ENCODE measurements around the gene TNS2. TPM values are rescaled to one million over a fixed set of nuclear protein-coding genes. Genes with fewer than 3 reads are reported as not detected.
A peak's percentile ranks its signal among the peaks of the same experiment; 100 is the strongest.

The TNS2 gene
- total RNA-seq, 4 donors from 2014 or later: 97.7 to 444 (median 154) TPM

- no peak for DNase-seq (ENCODE audit: low spot score)
- no peak for TF ChIP-seq CTCF (IDR thresholded peaks at IDR 0.05)
- no peak for ATAC-seq (ENCODE audit: low FRiP score)
These were observed 18.3 kb downstream of the TNS2 start for GRCh38 chr12:53067993-53068770.

- DNase-seq (ENCODE audit: low spot score) (no peak), ATAC-seq (ENCODE audit: low FRiP score) (peak; percentile 13)
- TF ChIP-seq CTCF (IDR thresholded peaks at IDR 0.05): no peak
These were observed 19.1 kb downstream of the TNS2 start for GRCh38 chr12:53068811-53069585.

GRCh38 chr12:53069621-53070410 lies 20.0 kb downstream of the TNS2 start:
- DNase-seq (ENCODE audit: low spot score) (no peak), ATAC-seq (ENCODE audit: low FRiP score) (peak; percentile 18)
- TF ChIP-seq CTCF (IDR thresholded peaks at IDR 0.05): no peak

GRCh38 chr12:53070877-53071492 lies 21.1 kb downstream of the TNS2 start:
- TF ChIP-seq CTCF (IDR thresholded peaks at IDR 0.05): no peak
- DNase-seq (ENCODE audit: low spot score): no peak
- ATAC-seq (ENCODE audit: low FRiP score): no peak

- TF ChIP-seq CTCF (IDR thresholded peaks at IDR 0.05): no peak
- ATAC-seq (ENCODE audit: low FRiP score) (peak; percentile 39), DNase-seq (ENCODE audit: low spot score) (no peak)
These were observed 22.0 kb downstream of the TNS2 start for GRCh38 chr12:53071591-53072551.

- DNase-seq (ENCODE audit: low spot score) (no peak), ATAC-seq (ENCODE audit: low FRiP score) (peak; percentile 5)
- TF ChIP-seq CTCF (IDR thresholded peaks at IDR 0.05): no peak
These were observed 24.0 kb downstream of the TNS2 start for GRCh38 chr12:53073881-53074280.

All from omental fat pad (tissue), 4 donors.